Upper lobe of left lung (tissue), 6 donors: ENCODE data around the gene PDZD2. TPM values are rescaled to one million over a fixed set of nuclear protein-coding genes. Genes with fewer than 3 reads are reported as not detected.

Experiments used
- ATAC-seq, 2 donors: fragments of 200-7000 bp; cut with Tn5 transposase; one replicate each; pipeline ENCODE4 v1.9.1; 2022; ENCODE audit warnings: mild to moderate bottlenecking in 2 of 2, moderate library complexity in 2 of 2; ENCODE audit not compliant: low FRiP score in 2 of 2
- DNase-seq, 2 donors: peaks; one replicate each; pipeline ENCODE4 v3.0.0-alpha.2; 2019 to 2020
- H3K27ac ChIP-seq, 4 donors: fragments of 200-600 bp; sonication (generic); one replicate each; pipeline ENCODE4 v1.5.1; 2016 to 2019
- H3K27me3 ChIP-seq, 4 donors: fragments of 200-600 bp; sonication (generic); one replicate each; pipeline ENCODE4 v1.5.1; 2017 to 2019
- H3K36me3 ChIP-seq, 4 donors: fragments of 200-600 bp; sonication (generic); one replicate each; pipeline ENCODE4 v1.5.1; 2016 to 2019
- H3K4me1 ChIP-seq, 4 donors: fragments of 200-600 bp; sonication (generic); one replicate each; pipeline ENCODE4 v1.5.1; 2018 to 2019
- H3K4me3 ChIP-seq, 4 donors: fragments of 200-600 bp; sonication (generic); one replicate each; pipeline ENCODE4 v1.5.1; 2017 to 2019; ENCODE audit warnings: mild to moderate bottlenecking in 2 of 4, moderate library complexity in 1 of 4
- H3K9me3 ChIP-seq, 4 donors: fragments of 200-600 bp; sonication (generic); one replicate each; pipeline ENCODE4 v1.5.1; 2018 to 2019
- CTCF ChIP-seq, 6 experiments: fragments of 450-650 bp in 4 of 6; fragments of 200-600 bp in 2 of 6; sonication (generic) in 2 of 6; IDR thresholded peaks; one replicate each; pipeline ENCODE4 v1.5.1; 2016 to 2019; ENCODE audit warnings: antibody characterized with exemption in 6 of 6
- EP300 ChIP-seq, 4 donors: sonication (generic); formaldehyde crosslinking; IDR thresholded peaks; one replicate each; pipeline ENCODE4 v1.5.1; 2017; ENCODE audit warnings: antibody characterized with exemption in 4 of 4, control low read depth in 2 of 4
- POLR2A ChIP-seq, 4 donors: fragments of 450-650 bp; IDR thresholded peaks; one replicate each; pipeline ENCODE4 v1.5.1; 2016 to 2017; ENCODE audit warnings: antibody characterized with exemption in 4 of 4, mild to moderate bottlenecking in 2 of 4
- POLR2AphosphoS5 ChIP-seq, 2 donors: sonication (generic); formaldehyde crosslinking; IDR thresholded peaks; one replicate each; pipeline ENCODE4 v1.5.1; 2017; ENCODE audit warnings: antibody characterized with exemption in 2 of 2
- WGBS, 2 donors: methylation state at CpG; one replicate each; pipeline ENCODE4 v1.1.5; 2017 to 2018; 5-methylcytosine and 5-hydroxymethylcytosine counted together
- total RNA-seq, 6 donors: library from RNA; depleted of rRNA in 4 of 6; stranded (reverse); fragments of >200 nt in 4 of 6; gene quantifications; one replicate each; pipeline versions ENCODE4 v1.1.0 to v1.2.1, GENCODE V29; 2016 to 2021
- donor health status: DM: no; HTN: no; CAD: no; lungs with moderate emphysema.
- donor health status: DM: no; HTN: yes; CAD: no; lungs with severe emphysema.

The PDZD2 gene
- total RNA-seq, 6 donors from 2014 or later = 53.4 to 73.6 (median 68.4) TPM

GRCh38 chr5:31908396-31908795 is 269.5 kb downstream of the PDZD2 start:
- H3K27ac ChIP-seq = no peak overlapping the region

GRCh38 chr5:31909073-31909472 is 270.1 kb downstream of the PDZD2 start:
- TF ChIP-seq POLR2A (IDR thresholded peaks at IDR 0.05) = no peak
- no peak for TF ChIP-seq EP300 (IDR thresholded peaks at IDR 0.05)
- no peak for TF ChIP-seq CTCF (IDR thresholded peaks at IDR 0.05)
- TF ChIP-seq POLR2AphosphoS5 (IDR thresholded peaks at IDR 0.05) = no peak
- Histone ChIP-seq H3K9me3 (no peaks in the 10 kb centered on the region), H3K4me3 (no peak overlapping the region), H3K36me3 (no peaks in the 10 kb centered on the region), H3K27ac (no peak overlapping the region), H3K27me3 (no peaks in the 10 kb centered on the region), H3K4me1 (no peaks in the 10 kb centered on the region)
- ATAC-seq (no peak), DNase-seq (no peak)
- WGBS, 2 donors = 84 to 89% methylated on average over 3 of the region's 3 CpGs

More at GRCh38 chr5:31908396-31908795, 269.5 kb downstream of the PDZD2 start:
- H3K36me3 ChIP-seq = no peaks in the 10 kb centered on the region
- no peak for TF ChIP-seq CTCF (IDR thresholded peaks at IDR 0.05)
- TF ChIP-seq POLR2A (IDR thresholded peaks at IDR 0.05) = no peak
- no peak for TF ChIP-seq EP300 (IDR thresholded peaks at IDR 0.05)
- no peak for TF ChIP-seq POLR2AphosphoS5 (IDR thresholded peaks at IDR 0.05)
- DNase-seq = no peak
- no peak for ATAC-seq
- no peaks in the 10 kb centered on the region for H3K4me1 ChIP-seq
- 93 to 94% methylated on average over 14 of the region's 14 CpGs for WGBS, 2 donors
- no peaks in the 10 kb centered on the region for H3K27me3 ChIP-seq
- H3K4me3 ChIP-seq = no peak overlapping the region
- H3K9me3 ChIP-seq = no peaks in the 10 kb centered on the region

- Histone ChIP-seq H3K27me3 (no peaks in the 10 kb centered on the region), H3K4me1 (peaks cover 0 to 4% (median 0%) of the 10 kb centered on the region in 4 donors), H3K9me3 (no peaks in the 10 kb centered on the region), H3K27ac (no peak overlapping the region), H3K4me3 (no peak overlapping the region), H3K36me3 (no peaks in the 10 kb centered on the region)
- 87 to 94% methylated on average over 14 to 15 of the region's 15 CpGs for WGBS, 2 donors
- TF ChIP-seq POLR2AphosphoS5 (IDR thresholded peaks at IDR 0.05) (no peak), POLR2A (IDR thresholded peaks at IDR 0.05) (no peak), CTCF (IDR thresholded peaks at IDR 0.05) (no peak), EP300 (IDR thresholded peaks at IDR 0.05) (no peak)
- no peak for DNase-seq
- ATAC-seq = no peak
Observed at GRCh38 chr5:31911291-31912265, 272.6 kb downstream of the PDZD2 start.

DNA sequence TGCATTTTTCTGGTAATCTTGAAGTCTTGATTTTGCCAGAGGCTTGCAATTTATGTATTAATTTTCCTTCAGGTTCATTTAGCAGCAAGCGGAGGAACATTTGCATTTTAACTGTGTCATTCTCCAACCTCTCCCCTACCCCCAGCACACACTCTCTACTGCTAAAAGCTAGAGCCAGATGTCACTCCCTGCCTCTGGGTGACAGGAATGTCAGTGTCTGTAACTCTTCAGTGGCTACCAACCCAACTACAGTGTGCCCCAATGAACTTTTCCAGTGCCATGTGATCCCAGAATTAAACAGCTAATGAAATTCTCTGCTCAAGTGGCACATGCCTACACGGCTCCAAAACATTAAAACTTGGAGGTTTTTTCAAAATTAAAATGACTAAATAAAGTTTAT is 274.9 kb downstream of the PDZD2 start:
- H3K27me3 ChIP-seq = no peaks in the 10 kb centered on the region
- H3K4me1 ChIP-seq = peaks cover 0 to 8% (median 0%) of the 10 kb centered on the region in 4 donors
- WGBS, 2 donors = 83 to 87% methylated on average over 2 of the region's 2 CpGs
- no peaks in the 10 kb centered on the region for H3K9me3 ChIP-seq
- DNase-seq = no peak
- ATAC-seq = no peak
- no peaks in the 10 kb centered on the region for H3K36me3 ChIP-seq
- no peak overlapping the region for H3K4me3 ChIP-seq
- TF ChIP-seq POLR2AphosphoS5 (IDR thresholded peaks at IDR 0.05) = no peak
- no peak for TF ChIP-seq CTCF (IDR thresholded peaks at IDR 0.05)
- H3K27ac ChIP-seq = no peak overlapping the region
